HUES64 (cell line): ENCODE data around the gene ZSCAN30.

Experiments
- H3K27ac ChIP-seq: 2 replicates; pipeline ENCODE4 v1.7.0; 2013; ENCODE audit warnings: low read depth, low read length, inconsistent platforms
- H3K27me3 ChIP-seq: 2 replicates; pipeline ENCODE4 v1.6.1; 2013; ENCODE audit warnings: mild to moderate bottlenecking, low read length; ENCODE audit not compliant: insufficient read depth
- H3K36me3 ChIP-seq: 2 replicates; pipeline ENCODE4 v1.6.1; 2013; ENCODE audit warnings: mild to moderate bottlenecking, low read length; ENCODE audit not compliant: insufficient read depth
- H3K4me1 ChIP-seq: 2 replicates; pipeline ENCODE4 v1.6.1; 2013; ENCODE audit warnings: mild to moderate bottlenecking, low read length, moderate library complexity; ENCODE audit not compliant: insufficient read depth
- H3K4me3 ChIP-seq: 2 replicates; pipeline ENCODE4 v1.5.1; 2013; ENCODE audit warnings: mild to moderate bottlenecking, low read length, moderate library complexity
- H3K9ac ChIP-seq: 2 replicates; pipeline ENCODE4 v1.6.1; 2013; ENCODE audit warnings: mild to moderate bottlenecking, low read depth, low read length
- H3K9me3 ChIP-seq: 2 replicates; pipeline ENCODE4 v1.6.1; 2013; ENCODE audit warnings: low read depth, low read length; ENCODE audit not compliant: insufficient read depth
- WGBS: fragments of 150-250, 120-280 bp; methylation state at CpG from one replicate; pipeline ENCODE4 v1.1.7; 2013; ENCODE audit warnings: missing lambda C conversion rate; 5-methylcytosine and 5-hydroxymethylcytosine counted together

The ZSCAN30 gene

DNA sequence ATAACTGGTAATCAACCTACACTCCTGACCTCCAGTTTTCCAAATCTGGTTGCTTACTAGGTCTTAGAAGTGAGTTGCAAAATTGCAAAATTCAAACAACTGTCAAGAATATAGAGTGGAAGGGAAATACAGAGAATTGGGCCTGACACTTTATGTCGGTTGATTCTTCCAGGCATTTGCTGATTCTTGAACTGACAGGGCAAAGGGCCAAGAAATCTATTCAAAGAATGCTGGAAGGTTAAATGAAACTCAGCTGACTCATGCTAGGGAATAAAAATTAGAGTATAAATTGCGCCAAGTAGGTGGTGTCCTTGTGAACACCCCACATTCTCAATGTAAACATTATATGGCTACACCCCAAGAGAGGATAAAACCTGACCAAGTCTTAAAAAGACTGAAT lies 21.5 kb upstream of the ZSCAN30 start:
- no peaks in the 10 kb centered on the region for H3K4me1 ChIP-seq
- H3K27ac ChIP-seq: no peak overlapping the region
- H3K9me3 ChIP-seq: peaks cover 37% of the 10 kb centered on the region
- no peak overlapping the region for H3K4me3 ChIP-seq
- 93% methylated on average over 1 of the region's 2 CpGs for WGBS
- H3K36me3 ChIP-seq: peaks cover 27% of the 10 kb centered on the region
- no peaks in the 10 kb centered on the region for H3K27me3 ChIP-seq
- no peak overlapping the region for H3K9ac ChIP-seq

- H3K27me3 ChIP-seq: no peaks in the 10 kb centered on the region
- no peak overlapping the region for H3K27ac ChIP-seq
- H3K36me3 ChIP-seq: peaks cover 68% of the 10 kb centered on the region
- H3K4me1 ChIP-seq: no peaks in the 10 kb centered on the region
- no peak overlapping the region for H3K4me3 ChIP-seq
- 95% methylated on average over 4 of the region's 5 CpGs for WGBS
- peaks cover 78% of the 10 kb centered on the region for H3K9me3 ChIP-seq
- H3K9ac ChIP-seq: no peak overlapping the region
Observed at GRCh38 chr18:35306588-35307250, 16.7 kb upstream of the ZSCAN30 start.

GRCh38 chr18:35303610-35304009 lies 13.6 kb upstream of the ZSCAN30 start:
- Histone ChIP-seq H3K27ac (no peak overlapping the region), H3K27me3 (no peaks in the 10 kb centered on the region), H3K4me3 (no peak overlapping the region), H3K36me3 (peaks cover 82% of the 10 kb centered on the region), H3K4me1 (no peaks in the 10 kb centered on the region), H3K9me3 (peaks cover 69% of the 10 kb centered on the region), H3K9ac (no peak overlapping the region)
- WGBS: 97% methylated on average over 4 of the region's 4 CpGs

GRCh38 chr18:35296060-35296459 lies 6.0 kb upstream of the ZSCAN30 start:
- Histone ChIP-seq H3K9me3 (peaks cover 8% of the 10 kb centered on the region; the same call in 1 of the 2 replicates), H3K4me3 (no peak overlapping the region), H3K27ac (no peak overlapping the region), H3K36me3 (peaks cover 49% of the 10 kb centered on the region), H3K4me1 (no peaks in the 10 kb centered on the region), H3K27me3 (no peaks in the 10 kb centered on the region), H3K9ac (no peak overlapping the region)
- 98% methylated on average over 2 of the region's 2 CpGs for WGBS

- Histone ChIP-seq H3K9ac (peak overlapping the region; percentile 90; the same call in 1 of the 2 replicates), H3K4me1 (no peaks in the 10 kb centered on the region), H3K4me3 (peak overlapping the region; percentile 90), H3K27me3 (no peaks in the 10 kb centered on the region), H3K27ac (no peak overlapping the region), H3K9me3 (peaks cover 19% of the 10 kb centered on the region), H3K36me3 (peaks cover 22% of the 10 kb centered on the region)
- WGBS: 96% methylated on average over 2 of the region's 2 CpGs
Observed at GRCh38 chr18:35291166-35291565, 1.1 kb upstream of the ZSCAN30 start.

DNA sequence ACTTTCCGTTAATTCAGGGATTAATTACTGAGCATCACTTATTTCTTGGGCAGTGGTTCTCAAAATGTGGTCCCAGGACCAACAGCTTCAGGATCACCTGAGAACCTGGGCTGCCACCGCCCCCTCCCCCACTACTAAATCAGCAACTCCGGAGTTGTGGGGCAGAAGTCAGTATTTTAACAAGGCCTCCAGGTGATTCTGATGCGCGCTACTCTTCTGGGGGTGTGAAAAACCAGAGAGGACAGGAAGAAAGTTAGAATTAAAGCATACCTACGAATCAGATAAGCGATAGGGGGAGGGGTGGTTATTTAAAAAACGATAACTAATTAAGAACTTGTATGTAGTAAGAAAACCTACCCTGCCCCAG lies 319 bp downstream of the ZSCAN30 start:
- peak overlapping the region; percentile 84 for H3K27ac ChIP-seq
- peaks cover 33% of the 10 kb centered on the region for H3K9me3 ChIP-seq
- H3K36me3 ChIP-seq: peaks cover 18% of the 10 kb centered on the region
- WGBS: 5% methylated on average over 7 of the region's 8 CpGs
- peak overlapping the region; percentile 90 for H3K9ac ChIP-seq
- H3K27me3 ChIP-seq: no peaks in the 10 kb centered on the region
- H3K4me3 ChIP-seq: peak overlapping the region; percentile 90
- no peaks in the 10 kb centered on the region for H3K4me1 ChIP-seq

- Histone ChIP-seq H3K9ac (peak overlapping the region; percentile 90), H3K9me3 (peaks cover 37% of the 10 kb centered on the region), H3K27me3 (no peaks in the 10 kb centered on the region), H3K4me3 (peak overlapping the region; percentile 90), H3K4me1 (no peaks in the 10 kb centered on the region), H3K36me3 (peaks cover 22% of the 10 kb centered on the region), H3K27ac (peak overlapping the region; percentile 84)
- whole genome bisulfite sequencing: 63% methylated on average over 6 of the region's 6 CpGs
Observed at GRCh38 chr18:35289293-35289692, 736 bp downstream of the ZSCAN30 start.

DNA sequence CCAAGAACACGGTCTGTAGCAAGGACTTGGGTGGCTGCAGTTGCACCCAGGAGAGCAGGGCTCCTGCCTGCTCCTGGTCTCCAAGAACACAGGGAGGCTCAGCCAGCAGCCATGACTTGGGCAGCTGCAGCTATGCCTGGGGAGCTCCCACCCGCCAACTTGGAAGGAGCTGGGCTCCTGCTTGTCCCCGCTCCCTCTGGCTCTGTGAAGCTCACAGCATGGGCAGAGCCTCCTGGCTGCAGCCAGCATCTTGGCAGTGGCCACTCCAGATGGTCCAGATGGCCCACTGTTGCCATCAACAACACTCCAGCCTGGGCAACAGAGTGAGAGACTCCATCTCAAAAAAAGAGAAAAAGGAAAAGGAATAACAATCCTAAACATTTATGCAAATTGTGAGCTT lies 5.2 kb downstream of the ZSCAN30 start:
- WGBS: 89% methylated on average over 3 of the region's 3 CpGs
- Histone ChIP-seq H3K4me3 (no peak overlapping the region), H3K36me3 (peaks cover 20% of the 10 kb centered on the region), H3K27me3 (no peaks in the 10 kb centered on the region), H3K27ac (no peak overlapping the region), H3K9ac (no peak overlapping the region), H3K4me1 (no peaks in the 10 kb centered on the region), H3K9me3 (peaks cover 64% of the 10 kb centered on the region)

DNA sequence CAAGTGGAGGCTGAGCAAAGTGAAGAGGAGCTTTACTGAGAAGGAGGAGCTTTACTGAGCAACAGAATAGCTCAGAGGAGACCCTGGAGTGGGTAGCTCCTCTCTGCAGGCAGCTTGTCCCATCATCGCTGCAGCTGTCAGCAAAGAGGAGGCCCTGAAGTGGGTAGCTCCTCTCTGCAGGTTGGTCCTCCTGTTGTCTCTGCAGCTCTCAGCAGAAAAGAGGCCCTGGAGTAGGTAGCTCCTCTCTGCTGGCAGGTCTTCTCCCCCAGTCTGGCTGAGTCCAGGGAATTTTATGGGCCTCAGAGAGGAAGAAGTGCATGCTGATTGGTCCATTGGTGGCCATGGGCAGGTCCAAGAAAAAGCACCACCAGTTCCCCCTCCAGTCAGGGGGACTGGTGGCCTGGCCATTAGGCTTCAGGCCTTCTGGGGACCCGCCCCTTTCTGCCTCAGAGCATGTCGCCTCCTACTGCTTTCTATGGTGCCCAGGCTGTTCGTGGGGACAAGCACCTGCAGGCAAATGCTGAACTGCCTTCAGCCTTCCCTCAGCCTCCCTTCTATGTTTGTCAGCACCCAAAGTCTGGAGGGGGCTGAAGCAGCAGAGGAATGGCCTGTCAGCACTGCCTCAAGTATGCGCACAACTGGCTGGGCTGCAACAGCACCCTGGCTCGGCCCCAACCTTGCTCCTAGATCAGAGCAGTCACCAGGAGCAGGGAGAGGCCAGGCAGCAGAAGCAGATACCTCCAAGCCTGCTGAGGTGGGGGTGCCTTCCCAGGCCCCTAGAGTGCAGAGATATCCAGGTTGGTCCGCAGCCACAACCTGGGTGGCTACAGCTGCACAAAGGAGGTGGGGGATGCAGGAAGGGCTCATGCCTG lies 5.9 kb downstream of the ZSCAN30 start:
- no peak overlapping the region for H3K4me3 ChIP-seq
- no peak overlapping the region for H3K27ac ChIP-seq
- no peaks in the 10 kb centered on the region for H3K4me1 ChIP-seq
- H3K9ac ChIP-seq: no peak overlapping the region
- no peaks in the 10 kb centered on the region for H3K27me3 ChIP-seq
- WGBS: 94% methylated on average over 7 of the region's 7 CpGs
- H3K36me3 ChIP-seq: peaks cover 20% of the 10 kb centered on the region
- peaks cover 70% of the 10 kb centered on the region for H3K9me3 ChIP-seq

GRCh38 chr18:35282353-35282752 lies 7.7 kb downstream of the ZSCAN30 start:
- Histone ChIP-seq H3K4me3 (no peak overlapping the region), H3K9me3 (peaks cover 72% of the 10 kb centered on the region), H3K4me1 (no peaks in the 10 kb centered on the region), H3K27me3 (no peaks in the 10 kb centered on the region), H3K27ac (no peak overlapping the region), H3K36me3 (peaks cover 20% of the 10 kb centered on the region), H3K9ac (no peak overlapping the region)
- 95% methylated on average over 1 of the region's 1 CpG for WGBS

DNA sequence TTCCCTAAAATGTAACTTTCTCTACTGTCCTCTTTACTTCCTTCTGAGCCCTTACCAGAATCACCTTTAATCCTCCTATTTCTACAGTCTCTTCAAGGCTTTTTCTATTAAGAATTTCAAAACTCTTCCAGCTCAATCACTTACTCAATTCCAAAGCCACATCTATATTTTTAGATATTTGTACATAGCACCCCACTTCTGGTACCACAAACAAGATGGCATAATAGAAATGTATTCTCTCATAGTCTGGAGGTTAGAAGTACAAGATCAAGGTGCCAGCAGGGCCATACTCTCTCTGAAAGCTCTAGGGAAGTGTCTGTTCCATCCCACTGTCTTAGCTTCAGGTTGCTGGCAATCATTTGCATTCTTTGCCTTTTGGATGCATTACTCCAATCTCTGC lies 11.1 kb downstream of the ZSCAN30 start:
- Histone ChIP-seq H3K36me3 (peaks cover 12% of the 10 kb centered on the region), H3K9ac (no peak overlapping the region), H3K9me3 (peaks cover 49% of the 10 kb centered on the region), H3K4me3 (no peak overlapping the region), H3K27ac (no peak overlapping the region), H3K4me1 (no peaks in the 10 kb centered on the region), H3K27me3 (no peaks in the 10 kb centered on the region)
